Myometrial cell (primary cell): ENCODE data around the gene PELI1. TPM values are rescaled to one million over a fixed set of nuclear protein-coding genes. Genes with fewer than 3 reads are reported as not detected.

ENCODE experiments used
- total RNA-seq: library from RNA; depleted of rRNA; stranded (reverse); fragments of >200 nt; gene quantifications from 2 replicates; pipeline ENCODE4 v1.2.3, GENCODE V29; 2015

Gene PELI1, protein sequence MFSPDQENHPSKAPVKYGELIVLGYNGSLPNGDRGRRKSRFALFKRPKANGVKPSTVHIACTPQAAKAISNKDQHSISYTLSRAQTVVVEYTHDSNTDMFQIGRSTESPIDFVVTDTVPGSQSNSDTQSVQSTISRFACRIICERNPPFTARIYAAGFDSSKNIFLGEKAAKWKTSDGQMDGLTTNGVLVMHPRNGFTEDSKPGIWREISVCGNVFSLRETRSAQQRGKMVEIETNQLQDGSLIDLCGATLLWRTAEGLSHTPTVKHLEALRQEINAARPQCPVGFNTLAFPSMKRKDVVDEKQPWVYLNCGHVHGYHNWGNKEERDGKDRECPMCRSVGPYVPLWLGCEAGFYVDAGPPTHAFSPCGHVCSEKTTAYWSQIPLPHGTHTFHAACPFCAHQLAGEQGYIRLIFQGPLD
- total RNA-seq: 1.4 and 4.6 TPM in 2 replicates

DNA sequence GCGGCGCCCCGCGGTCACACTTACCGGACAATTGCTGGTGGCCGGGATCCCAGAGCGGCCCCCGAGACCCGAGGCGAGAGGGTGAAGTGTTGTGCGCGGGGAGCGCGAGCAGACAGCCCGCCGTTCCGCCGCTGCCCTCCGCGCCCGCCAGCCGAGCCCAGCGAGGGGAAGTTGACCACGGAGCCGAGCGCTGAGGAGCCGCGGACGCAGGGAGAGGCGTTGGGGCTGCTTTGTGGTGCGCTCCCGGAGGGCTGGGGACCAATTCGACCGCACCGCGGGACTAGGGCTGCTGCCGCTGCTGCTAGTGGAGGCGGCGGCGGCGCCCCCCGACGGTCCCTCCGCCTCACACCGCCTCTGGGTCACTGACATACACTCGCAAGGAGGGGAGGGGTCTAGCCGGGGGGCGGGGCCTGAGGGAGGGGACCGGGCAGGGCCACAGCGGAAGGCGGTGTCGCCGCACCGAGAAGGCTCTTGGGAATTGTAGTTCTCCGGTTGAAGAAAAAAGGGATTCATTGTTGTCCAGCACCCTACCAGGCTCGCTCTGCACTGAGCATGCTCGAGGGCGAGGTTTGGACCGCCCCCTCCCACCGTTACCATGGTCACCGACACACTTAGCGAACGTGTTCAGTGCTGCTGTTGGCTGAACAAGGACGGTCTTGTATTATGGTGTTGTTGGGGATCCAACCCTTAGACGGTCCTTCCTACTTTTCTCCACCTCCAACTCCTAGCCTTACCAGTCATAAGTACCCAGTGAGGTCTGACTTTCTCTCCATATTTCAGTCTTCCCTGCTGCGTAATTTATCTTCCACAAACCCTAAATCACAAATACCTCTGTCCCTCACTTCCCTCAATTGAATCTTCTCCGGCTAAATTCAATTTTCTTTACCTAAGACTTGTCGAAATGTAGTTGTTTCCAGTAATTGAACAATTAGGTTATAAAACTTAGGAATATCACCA lies at the start of gene PELI1:
Gene PELI1, minus strand, starts transcription at position 364 of the 957 bp plus-strand sequence. CDS start 36,110 bp downstream, outside the sequence.

Other genes with a start within 250 kb of the PELI1 start
- 13.5 and 20.7 TPM in 2 replicates for gene VPS54, start 125.0 kb downstream of the PELI1 start, total RNA-seq